Measurements from ENCODE around the gene RAD51B.

Gene RAD51B

GRCh38 chr14:68418174-68419118 is 598.9 kb downstream of the RAD51B start:
- no peak for TF ChIP-seq CTCF (IDR thresholded peaks at IDR 0.05; ENCODE audit: borderline replicate concordance, insufficient read depth, low read depth, low read length)
- H3K4me3 ChIP-seq (ENCODE audit: low read depth, low read length): no peak overlapping the region

GRCh38 chr14:68420350-68420749 is 600.8 kb downstream of the RAD51B start:
- no peak for TF ChIP-seq CTCF (IDR thresholded peaks at IDR 0.05; ENCODE audit: borderline replicate concordance, insufficient read depth, low read depth, low read length)
- H3K4me3 ChIP-seq (ENCODE audit: low read depth, low read length): no peak overlapping the region

- no peak overlapping the region for H3K4me3 ChIP-seq (ENCODE audit: low read depth, low read length)
- TF ChIP-seq CTCF (IDR thresholded peaks at IDR 0.05; ENCODE audit: borderline replicate concordance, insufficient read depth, low read depth, low read length): no peak
These were observed 601.5 kb downstream of the RAD51B start for GRCh38 chr14:68421116-68421515.

- no peak for TF ChIP-seq CTCF (IDR thresholded peaks at IDR 0.05; ENCODE audit: borderline replicate concordance, insufficient read depth, low read depth, low read length)
- no peak overlapping the region for H3K4me3 ChIP-seq (ENCODE audit: low read depth, low read length)
These were observed 604.1 kb downstream of the RAD51B start for GRCh38 chr14:68423686-68424085.

- H3K4me3 ChIP-seq (ENCODE audit: low read depth, low read length): no peak overlapping the region
- no peak for TF ChIP-seq CTCF (IDR thresholded peaks at IDR 0.05; ENCODE audit: borderline replicate concordance, insufficient read depth, low read depth, low read length)
These were observed 605.0 kb downstream of the RAD51B start for GRCh38 chr14:68424443-68425172.

GRCh38 chr14:68426661-68427549 is 607.3 kb downstream of the RAD51B start:
- no peak overlapping the region for H3K4me3 ChIP-seq (ENCODE audit: low read depth, low read length)
- TF ChIP-seq CTCF (IDR thresholded peaks at IDR 0.05; ENCODE audit: borderline replicate concordance, insufficient read depth, low read depth, low read length): no peak
